Muscle of leg (tissue), 11 donors: ENCODE measurements around the gene ROBO2. TPM values are rescaled to one million over a fixed set of nuclear protein-coding genes. Genes with fewer than 3 reads are reported as not detected.
A peak's percentile ranks its signal among the peaks of the same experiment; 100 is the strongest.

ENCODE experiments used
- DNase-seq: peaks from one replicate; pipeline ENCODE4 v3.0.0; 2013
- H3K27ac ChIP-seq: one replicate; pipeline ENCODE4 v1.5.1; 2013; ENCODE audit warnings: mild to moderate bottlenecking, low read length, control low read depth
- H3K27me3 ChIP-seq: one replicate; pipeline ENCODE4 v1.6.1; 2013; ENCODE audit warnings: low read length; ENCODE audit not compliant: control insufficient read depth, insufficient read depth
- H3K36me3 ChIP-seq: one replicate; pipeline ENCODE4 v1.6.1; 2013; ENCODE audit warnings: low read length; ENCODE audit not compliant: control insufficient read depth, insufficient read depth
- H3K4me1 ChIP-seq: one replicate; pipeline ENCODE4 v1.6.1; 2013; ENCODE audit warnings: low read length; ENCODE audit not compliant: control insufficient read depth, insufficient read depth
- H3K4me3 ChIP-seq: one replicate; pipeline ENCODE4 v1.5.1; 2013; ENCODE audit warnings: low read length, control low read depth
- H3K9me3 ChIP-seq: replicated peaks from 2 replicates; pipeline ENCODE4 v1.6.1; 2013; ENCODE audit warnings: low read depth, low read length; ENCODE audit not compliant: control insufficient read depth
- WGBS: methylation state at CpG from one replicate; pipeline ENCODE4 v1.1.5; 2013; ENCODE audit warnings: missing lambda C conversion rate; ENCODE audit not compliant: insufficient coverage; 5-methylcytosine and 5-hydroxymethylcytosine counted together
- polyA plus RNA-seq, 8 donors: library from polyadenylated mRNA; unstranded; fragments of 120-200 nt; gene quantifications; one replicate each; pipeline versions ENCODE4 v1.2.1 to v1.2.3, GENCODE V29; 2013; ENCODE audit warnings: inconsistent platforms in 1 of 8, low replicate concordance in 1 of 8; ENCODE audit not compliant: insufficient read length in 8 of 8, insufficient read depth in 1 of 8
- total RNA-seq: library from RNA; stranded (reverse); fragments of 120-200 nt; gene quantifications from one replicate; pipeline ENCODE4 v1.2.4, GENCODE V29; 2013

Gene ROBO2
- total and polyA plus RNA-seq, 9 donors = 2.8 to 14.6 (median 4.8) TPM

DNA sequence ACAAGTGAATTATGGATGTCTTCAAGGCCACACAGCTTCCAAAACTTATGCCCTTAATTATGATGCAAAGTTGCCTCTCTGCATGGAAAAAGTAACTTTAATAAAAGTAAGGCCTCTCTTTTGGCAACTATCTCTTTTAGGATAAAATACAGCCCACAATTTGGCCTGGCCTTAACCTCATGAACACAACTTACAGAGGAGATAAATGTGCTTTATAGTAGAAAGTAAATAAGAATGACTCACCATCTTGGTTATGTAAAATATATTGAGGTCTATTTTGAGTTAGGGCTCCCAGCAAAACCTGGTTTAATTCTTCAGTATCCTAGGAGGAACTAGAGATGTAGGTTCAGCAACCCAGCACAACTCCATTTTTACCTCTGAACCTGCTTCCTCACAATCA is 164.0 kb downstream of the ROBO2 start:
- Histone ChIP-seq H3K9me3 (no peaks in the 10 kb centered on the region), H3K36me3 (no peaks in the 10 kb centered on the region), H3K27me3 (no peaks in the 10 kb centered on the region), H3K4me1 (no peaks in the 10 kb centered on the region), H3K27ac (no peak overlapping the region), H3K4me3 (no peak overlapping the region)
- no peak for DNase-seq

DNA sequence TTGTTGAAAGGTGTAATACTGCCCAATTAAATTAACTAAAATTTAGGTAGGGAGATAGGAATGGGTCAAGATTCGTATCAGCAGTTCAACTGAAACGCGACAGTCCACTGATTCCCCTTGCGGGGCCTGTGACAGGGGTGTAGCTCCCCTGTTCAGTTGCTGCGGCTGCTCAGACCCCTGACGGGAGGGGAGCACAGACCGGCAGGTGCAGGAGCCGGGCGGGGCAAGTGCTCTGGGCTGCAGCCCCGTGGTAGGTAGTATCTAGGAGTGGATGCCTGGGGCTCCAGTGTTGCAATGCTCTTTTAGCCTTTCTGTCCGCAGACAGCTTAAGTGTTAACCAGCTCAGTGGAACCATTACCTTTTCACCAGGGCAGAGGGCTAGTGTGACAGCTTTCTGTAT is 164.9 kb downstream of the ROBO2 start:
- Histone ChIP-seq H3K27me3 (no peaks in the 10 kb centered on the region), H3K4me1 (no peaks in the 10 kb centered on the region), H3K4me3 (no peak overlapping the region), H3K27ac (no peak overlapping the region), H3K36me3 (no peaks in the 10 kb centered on the region), H3K9me3 (no peaks in the 10 kb centered on the region)
- no peak for DNase-seq
- WGBS = 71% methylated on average over 11 of the region's 11 CpGs

DNA sequence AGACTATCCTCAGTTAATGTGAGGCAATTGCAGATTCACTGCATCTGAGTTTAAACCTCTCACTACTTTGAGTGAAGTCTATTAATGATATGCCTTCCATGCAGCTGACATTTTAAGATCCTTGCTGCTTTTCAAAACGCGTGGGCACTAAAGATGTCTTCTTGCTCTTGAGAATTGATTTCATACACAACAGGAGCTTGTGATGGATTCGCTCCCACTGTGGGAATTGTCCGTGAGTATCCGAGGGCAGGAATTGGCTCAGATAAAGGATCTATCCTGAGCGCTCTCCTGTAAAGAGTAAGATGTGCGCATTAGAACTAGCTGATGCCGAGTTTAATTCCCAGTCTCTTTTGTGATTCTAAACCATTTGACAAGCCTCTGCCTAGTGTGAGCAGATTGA is 167.9 kb downstream of the ROBO2 start:
- H3K4me3 ChIP-seq = no peak overlapping the region
- DNase-seq = no peak
- no peaks in the 10 kb centered on the region for H3K4me1 ChIP-seq
- no peaks in the 10 kb centered on the region for H3K27me3 ChIP-seq
- no peak overlapping the region for H3K27ac ChIP-seq
- WGBS = 73% methylated on average over 3 of the region's 8 CpGs
- H3K9me3 ChIP-seq = no peaks in the 10 kb centered on the region
- no peaks in the 10 kb centered on the region for H3K36me3 ChIP-seq

DNA sequence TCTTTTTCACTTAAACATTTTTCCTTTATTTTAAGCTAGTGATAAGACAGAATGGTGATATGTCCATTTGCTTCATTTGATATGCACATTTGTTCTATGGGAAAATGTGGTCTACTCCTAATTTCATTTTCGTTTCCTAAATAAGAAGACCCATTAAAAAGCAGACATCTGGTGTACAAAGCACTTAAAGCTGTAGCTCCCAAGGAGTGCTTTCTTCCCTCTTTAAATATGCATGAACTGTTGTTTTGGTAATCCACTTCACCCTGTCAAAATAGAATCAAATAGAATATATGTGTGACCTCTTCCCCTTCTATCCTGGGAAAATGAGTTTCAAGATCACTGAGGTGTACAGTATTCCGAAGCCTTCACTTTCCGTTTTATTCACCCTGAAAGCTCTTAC is 182.8 kb downstream of the ROBO2 start:
- no peaks in the 10 kb centered on the region for H3K4me1 ChIP-seq
- no CpG with 5 or more reads among the region's 3 CpGs for WGBS
- no peak overlapping the region for H3K4me3 ChIP-seq
- H3K27me3 ChIP-seq = no peaks in the 10 kb centered on the region
- no peak overlapping the region for H3K27ac ChIP-seq
- H3K9me3 ChIP-seq = no peaks in the 10 kb centered on the region
- H3K36me3 ChIP-seq = no peaks in the 10 kb centered on the region
- DNase-seq = no peak

DNA sequence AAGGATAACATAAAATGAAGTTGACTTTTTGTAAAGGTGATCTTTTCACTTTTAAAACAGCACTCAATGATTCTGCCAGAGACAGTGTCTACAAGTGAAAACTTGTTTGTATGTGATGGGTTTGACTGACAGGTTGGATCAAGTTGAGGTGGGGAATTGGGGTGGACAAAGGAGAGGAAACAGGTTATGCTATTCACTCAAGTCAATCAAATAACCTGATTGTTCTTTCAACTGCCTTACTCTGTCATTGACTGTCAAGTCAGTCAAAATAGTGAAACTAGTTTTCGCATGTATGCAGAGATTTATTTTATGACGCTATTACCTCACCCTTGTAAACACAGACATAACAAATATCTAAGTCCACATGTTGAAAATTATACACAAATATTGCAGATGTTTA is 187.7 kb downstream of the ROBO2 start:
- Histone ChIP-seq H3K9me3 (no peaks in the 10 kb centered on the region), H3K36me3 (no peaks in the 10 kb centered on the region), H3K4me3 (no peak overlapping the region), H3K27me3 (no peaks in the 10 kb centered on the region), H3K4me1 (no peaks in the 10 kb centered on the region), H3K27ac (no peak overlapping the region)
- no CpG with 5 or more reads among the region's 2 CpGs for WGBS
- DNase-seq = no peak

DNA sequence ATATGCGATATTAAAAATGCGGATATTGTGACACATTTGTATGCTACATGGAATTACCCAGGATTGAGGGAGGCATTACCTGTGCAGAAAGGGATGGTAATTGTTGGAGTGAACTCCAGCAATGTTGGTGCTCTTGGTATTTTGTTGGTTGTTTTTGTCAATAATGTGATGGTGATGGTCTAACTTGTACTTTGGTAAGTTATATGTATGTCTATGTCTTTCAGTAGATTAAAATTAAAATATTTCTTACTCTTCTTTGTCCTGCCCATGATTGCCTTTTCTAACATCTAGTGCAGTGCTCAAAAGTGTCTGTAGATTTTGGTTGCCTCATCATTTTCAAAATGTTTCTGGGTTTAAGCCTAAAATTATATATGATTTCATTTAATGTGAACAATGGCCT is 192.7 kb downstream of the ROBO2 start:
- no peaks in the 10 kb centered on the region for H3K4me1 ChIP-seq
- 96% methylated on average over 2 of the region's 2 CpGs for WGBS
- H3K27me3 ChIP-seq = no peaks in the 10 kb centered on the region
- H3K9me3 ChIP-seq = no peaks in the 10 kb centered on the region
- H3K27ac ChIP-seq = no peak overlapping the region
- no peak for DNase-seq
- H3K4me3 ChIP-seq = no peak overlapping the region
- H3K36me3 ChIP-seq = no peaks in the 10 kb centered on the region

DNA sequence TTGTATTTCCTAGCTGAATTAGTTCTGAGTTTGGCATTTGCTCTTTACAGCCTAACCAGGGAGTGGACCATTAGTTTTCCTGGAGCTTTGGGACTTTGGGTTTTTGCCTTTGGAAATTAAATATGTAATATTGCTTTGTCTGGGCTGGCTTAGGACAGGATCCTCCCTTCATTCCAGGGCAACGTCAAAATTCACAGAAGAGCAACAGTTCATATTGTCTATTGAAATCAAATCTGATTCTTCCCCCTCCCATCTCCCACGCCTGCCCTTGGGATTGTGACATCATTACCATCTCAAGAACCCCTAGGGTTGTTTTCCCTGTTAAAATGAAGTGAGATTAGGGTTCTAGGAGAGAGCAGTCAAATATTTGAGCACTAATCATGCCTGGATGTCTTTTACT is 194.1 kb downstream of the ROBO2 start:
- no peaks in the 10 kb centered on the region for H3K27me3 ChIP-seq

DNA sequence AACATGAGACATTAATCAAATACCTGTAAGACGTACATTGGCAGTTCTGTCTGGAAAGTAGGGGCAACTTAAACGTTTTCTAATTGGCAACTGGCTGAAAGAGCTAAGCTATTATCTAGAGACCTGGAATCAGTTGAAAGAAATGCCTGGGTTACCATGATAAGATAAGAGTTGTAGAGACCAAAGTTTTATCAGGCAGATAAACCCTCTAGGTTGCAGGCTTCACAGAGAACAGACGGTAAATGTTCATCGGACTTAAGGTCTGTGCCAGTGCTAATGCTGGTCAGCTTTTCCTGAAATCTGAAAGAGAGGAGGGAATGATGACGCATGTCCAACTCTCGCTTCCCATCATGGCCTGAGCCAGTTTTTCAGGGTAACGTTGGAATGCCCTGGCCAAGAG is 196.2 kb downstream of the ROBO2 start:
- Histone ChIP-seq H3K9me3 (peaks cover 3% of the 10 kb centered on the region), H3K27ac (no peak overlapping the region), H3K4me3 (no peak overlapping the region), H3K27me3 (no peaks in the 10 kb centered on the region), H3K4me1 (no peaks in the 10 kb centered on the region), H3K36me3 (no peaks in the 10 kb centered on the region)
- 91% methylated on average over 7 of the region's 7 CpGs for WGBS
- DNase-seq = no peak

More for the DNA sequence above, 194.1 kb downstream of the ROBO2 start:
- no peaks in the 10 kb centered on the region for H3K36me3 ChIP-seq
- no CpG with 5 or more reads among the region's 2 CpGs for WGBS
- DNase-seq = peak; percentile 45
- no peak overlapping the region for H3K4me3 ChIP-seq
- no peak overlapping the region for H3K27ac ChIP-seq
- no peaks in the 10 kb centered on the region for H3K9me3 ChIP-seq
- H3K4me1 ChIP-seq = no peaks in the 10 kb centered on the region

DNA sequence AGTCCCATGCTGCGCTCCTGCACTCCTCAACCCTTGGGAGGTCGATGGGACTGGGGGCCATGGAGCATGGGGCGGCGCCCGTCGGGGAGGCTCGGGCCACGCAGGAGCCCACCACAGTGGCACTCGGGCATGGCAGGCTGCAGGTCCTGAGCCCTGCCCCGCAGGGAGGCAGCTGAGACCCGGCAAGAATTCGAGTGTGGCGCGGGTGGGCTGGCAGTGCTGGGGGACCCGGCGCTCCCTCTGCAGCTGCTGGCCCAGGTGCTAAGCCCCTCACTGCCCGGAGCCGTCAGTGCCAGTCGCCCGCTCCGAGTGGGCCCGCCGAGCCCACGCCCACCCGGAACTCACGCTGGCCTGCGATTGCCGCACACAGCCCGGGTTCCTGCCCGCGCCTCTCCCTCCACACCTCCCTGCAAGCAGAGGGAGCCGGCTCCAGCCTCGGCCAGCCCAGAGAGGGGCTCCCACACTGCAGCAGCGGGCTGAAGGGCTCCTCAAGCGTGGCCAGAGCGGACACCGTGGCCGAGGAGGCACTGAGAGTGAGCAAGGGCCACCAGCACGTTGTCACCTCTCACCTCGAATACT is 200.3 kb downstream of the ROBO2 start:
- no peaks in the 10 kb centered on the region for H3K4me1 ChIP-seq
- 96% methylated on average over 34 of the region's 40 CpGs for WGBS
- peaks cover 3% of the 10 kb centered on the region for H3K9me3 ChIP-seq
- no peaks in the 10 kb centered on the region for H3K27me3 ChIP-seq
- H3K36me3 ChIP-seq = no peaks in the 10 kb centered on the region
- DNase-seq = no peak
- H3K4me3 ChIP-seq = no peak overlapping the region
- H3K27ac ChIP-seq = no peak overlapping the region

DNA sequence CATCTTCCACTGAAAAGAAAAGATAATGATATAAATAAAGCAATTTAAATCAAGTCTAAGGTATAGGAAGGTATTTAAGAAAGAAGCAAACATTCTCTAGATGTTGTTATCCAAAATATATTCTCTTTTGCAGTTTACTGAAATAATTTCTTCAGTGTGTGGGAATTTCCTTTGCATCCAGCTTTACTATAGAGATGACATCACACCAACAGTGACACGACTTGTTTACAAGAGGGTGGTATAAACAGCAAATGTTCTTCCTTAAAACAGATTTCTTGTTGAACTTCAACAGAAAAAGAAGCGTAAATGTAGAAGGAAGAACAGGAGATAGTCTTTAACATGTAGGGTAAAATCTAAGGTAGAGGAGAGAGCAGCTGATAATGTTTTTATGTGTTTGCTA is 202.5 kb downstream of the ROBO2 start:
- no peak overlapping the region for H3K4me3 ChIP-seq
- no peaks in the 10 kb centered on the region for H3K36me3 ChIP-seq
- no peak overlapping the region for H3K27ac ChIP-seq
- no peaks in the 10 kb centered on the region for H3K4me1 ChIP-seq
- no peaks in the 10 kb centered on the region for H3K27me3 ChIP-seq
- peak; percentile 33 for DNase-seq
- no CpG with 5 or more reads among the region's 2 CpGs for WGBS
- peaks cover 3% of the 10 kb centered on the region for H3K9me3 ChIP-seq

DNA sequence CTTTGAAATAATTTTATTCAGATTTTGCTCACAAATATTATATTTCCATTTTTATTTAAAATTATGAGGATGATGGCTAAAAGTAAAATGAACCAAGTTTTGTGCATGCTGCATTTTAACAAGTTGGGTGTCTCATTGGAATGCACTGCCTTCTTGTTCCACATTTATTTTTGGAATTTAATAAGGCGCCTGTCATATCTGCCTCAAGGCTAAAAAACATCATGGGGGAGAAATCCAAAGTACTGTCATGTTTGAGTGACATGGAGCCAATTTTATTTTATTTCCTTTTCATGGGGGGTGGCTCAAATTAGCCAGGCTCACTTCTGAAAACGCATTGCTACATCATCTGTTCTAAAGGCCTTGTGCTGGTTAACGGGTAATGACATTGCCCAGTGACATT is 205.1 kb downstream of the ROBO2 start:
- no peaks in the 10 kb centered on the region for H3K4me1 ChIP-seq
- H3K27me3 ChIP-seq = no peaks in the 10 kb centered on the region
- no peak overlapping the region for H3K27ac ChIP-seq
- WGBS = 60% methylated on average over 1 of the region's 3 CpGs
- H3K9me3 ChIP-seq = peaks cover 3% of the 10 kb centered on the region
- H3K4me3 ChIP-seq = no peak overlapping the region
- no peak for DNase-seq
- H3K36me3 ChIP-seq = no peaks in the 10 kb centered on the region
